Stimulated activated CD4-positive, alpha-beta T cell treated with anti-CD3 and anti-CD28 coated beads, Interleukin-12 subunit alpha, Interleukin-12 subunit beta, amount 100 ng/mL, for 24 hours (primary cell): Measurements from ENCODE around the gene MAPKAPK3.

ENCODE experiments used
- DNase-seq, 2 experiments: peaks; one replicate each; pipeline ENCODE4 v3.0.0-alpha.2; 2020; ENCODE audit warnings: low read depth in 2 of 2

The MAPKAPK3 gene

GRCh38 chr3:50609071-50609762 lies 7.7 kb upstream of the MAPKAPK3 start:
- no peak for DNase-seq

DNA sequence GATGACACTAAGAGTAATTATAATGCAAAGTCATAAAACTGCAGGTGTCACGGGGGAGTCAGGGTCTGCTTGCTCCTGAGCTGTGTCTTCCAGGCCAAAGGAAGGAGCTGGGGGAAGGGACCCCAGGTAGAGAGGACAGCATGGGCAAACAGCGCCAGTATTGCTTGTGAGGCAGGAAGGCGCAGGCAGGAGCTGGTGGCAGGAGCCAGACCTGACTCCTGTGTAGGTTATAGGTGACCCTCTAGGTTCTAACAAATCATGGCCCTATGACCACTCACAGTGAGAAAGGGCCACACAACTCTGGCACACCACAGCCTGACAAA lies 7.2 kb upstream of the MAPKAPK3 start:
- DNase-seq, result no peak

GRCh38 chr3:50610181-50610971 lies 6.6 kb upstream of the MAPKAPK3 start:
- DNase-seq, result no peak

DNA sequence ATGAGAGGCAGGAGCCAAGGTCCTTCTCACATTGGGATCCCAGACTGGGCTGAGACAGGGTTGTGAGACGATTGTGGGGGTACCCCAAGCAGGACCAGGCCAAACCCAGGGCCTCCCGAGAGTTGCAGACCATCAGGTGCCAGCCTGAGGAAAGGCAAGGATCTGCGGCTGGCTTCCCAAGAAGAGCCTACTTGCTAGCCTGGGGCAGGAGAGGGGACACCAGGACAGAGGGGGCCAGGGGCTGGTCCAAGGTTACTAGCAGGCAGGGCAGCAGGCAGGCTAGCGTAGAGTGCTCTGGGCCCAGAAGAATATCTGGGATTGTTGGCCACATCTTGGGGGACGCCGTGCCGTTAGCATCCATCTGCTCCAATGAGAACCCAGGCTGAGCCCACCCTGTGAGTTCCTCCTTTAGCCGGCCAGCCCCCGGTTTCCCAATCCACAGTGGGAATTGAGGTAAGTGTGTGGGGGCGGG lies 5.9 kb upstream of the MAPKAPK3 start:
- no peak for DNase-seq

GRCh38 chr3:50611464-50612233 lies 5.3 kb upstream of the MAPKAPK3 start, which contains the start of gene CISH:
Gene CISH, minus strand, starts transcription at chr3:50611774. Its CDS starts 124 bp downstream, at chr3:50611650.
- DNase-seq, result peak; percentile 98 to 99

DNA sequence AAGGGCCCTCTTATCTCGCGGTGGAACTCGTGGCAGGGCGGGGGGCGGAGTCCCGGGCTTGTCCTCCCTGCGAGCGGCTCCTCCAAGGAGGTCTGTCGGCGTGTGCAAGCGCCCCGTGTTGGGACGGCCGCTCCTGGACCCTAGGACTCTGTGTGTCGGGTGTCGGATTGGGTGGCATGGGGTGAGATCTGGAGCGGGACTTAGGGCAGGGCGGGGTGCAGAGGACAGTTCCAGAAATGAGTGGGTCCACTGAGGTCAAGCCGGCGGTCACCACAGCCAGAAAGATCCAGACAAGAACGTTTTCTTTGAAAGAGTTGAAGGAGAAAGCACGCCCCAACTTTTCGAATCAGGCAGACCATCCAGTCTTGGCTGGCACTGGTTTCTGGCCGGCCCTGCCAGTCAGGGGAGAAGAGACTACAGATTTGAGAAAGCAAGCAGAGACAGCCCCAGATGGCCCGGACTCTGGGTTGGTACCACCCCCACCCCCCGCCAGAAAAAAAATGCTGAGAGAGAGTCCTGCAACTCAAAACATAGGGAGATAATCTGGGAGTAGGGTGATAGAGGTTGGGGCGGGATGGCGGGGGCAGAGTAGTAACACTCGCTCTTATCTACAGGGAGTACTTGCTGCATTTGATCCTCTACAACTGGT lies 4.6 kb upstream of the MAPKAPK3 start:
- peak in 1 of 2 experiments; percentile 17 for DNase-seq

DNA sequence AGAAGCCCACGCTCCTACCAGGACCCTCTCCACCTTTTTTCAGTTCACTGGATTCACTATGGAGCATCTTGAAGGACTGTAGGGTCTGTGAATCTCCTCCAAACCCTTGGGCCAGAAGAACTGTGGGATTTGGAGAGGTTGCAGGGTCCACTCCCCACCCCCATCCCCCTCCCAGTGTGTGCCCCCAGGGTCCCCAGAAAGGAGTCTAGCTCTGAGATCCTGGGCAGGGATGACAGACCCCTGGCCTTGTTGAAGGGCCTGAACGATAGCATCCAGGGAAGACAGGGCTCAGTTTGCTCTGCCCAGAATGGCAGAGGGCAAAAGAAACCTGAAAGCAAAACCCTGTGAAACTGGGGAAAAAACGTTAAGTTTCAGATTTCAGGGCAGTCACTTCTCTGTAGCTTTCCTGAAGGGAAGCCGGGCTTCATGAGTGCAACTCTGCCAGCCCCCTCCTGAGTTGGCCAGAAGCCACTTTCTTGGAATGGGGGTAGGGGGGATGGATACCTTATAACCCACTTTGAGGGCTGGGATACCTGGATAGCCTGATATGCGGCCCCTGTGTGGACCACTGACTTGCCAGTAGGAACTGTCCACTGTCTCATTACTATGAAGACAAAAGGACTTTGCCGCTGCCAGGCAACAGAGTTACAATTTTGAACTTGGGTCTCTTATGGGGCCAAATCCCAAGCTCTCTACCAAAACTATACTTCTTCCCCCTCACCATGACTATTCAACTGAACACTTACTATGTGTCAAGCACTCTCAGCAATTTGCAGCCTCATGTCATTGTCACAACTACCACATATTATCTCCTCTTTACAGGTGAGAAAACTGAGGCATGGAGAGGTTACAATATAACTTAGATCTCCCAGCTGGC lies 3.7 kb upstream of the MAPKAPK3 start:
- DNase-seq, result no peak

- DNase-seq, result no peak
Observed at GRCh38 chr3:50615190-50615589, 1.8 kb upstream of the MAPKAPK3 start.

DNA sequence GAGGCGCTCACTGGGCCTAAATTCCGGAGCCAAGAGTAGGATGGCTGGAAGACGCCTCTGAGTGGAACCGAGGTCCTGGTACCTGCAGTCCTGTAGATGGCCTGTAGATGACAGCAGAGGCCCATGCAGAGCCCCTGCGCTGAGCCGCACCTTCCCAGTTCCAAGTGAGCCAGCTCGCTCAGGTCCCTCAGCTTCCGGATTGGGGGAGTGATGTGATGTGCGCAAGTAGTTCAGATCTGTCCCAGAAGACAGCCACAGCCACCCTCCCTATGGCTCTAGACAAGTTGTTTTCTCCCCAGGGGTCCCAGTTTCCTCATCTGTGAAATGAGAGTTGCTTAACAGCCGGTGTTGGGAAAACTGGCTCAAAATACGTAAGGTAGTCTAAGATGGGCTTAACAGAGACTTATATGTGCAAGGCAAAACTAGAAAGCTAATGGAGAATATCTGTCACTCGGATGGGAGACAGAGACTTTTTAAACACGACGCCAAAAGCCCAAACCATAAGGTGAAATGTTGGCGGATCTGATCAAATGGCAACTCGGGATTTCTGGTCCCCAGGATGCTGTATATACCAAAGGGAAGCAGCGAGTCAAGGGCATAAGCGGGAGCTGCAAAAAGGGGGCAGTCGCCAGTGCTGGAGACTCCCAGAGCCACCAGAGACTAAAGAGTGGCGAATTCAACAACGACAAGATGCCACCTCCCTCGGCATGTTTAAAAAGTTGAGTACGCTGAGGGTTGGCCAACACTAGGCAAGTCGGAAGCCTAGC lies 765 bp upstream of the MAPKAPK3 start:
- peak; percentile 74 to 85 for DNase-seq

GRCh38 chr3:50616770-50617095 lies 218 bp upstream of the MAPKAPK3 start:
- DNase-seq, result peak; percentile 93 to 95

- no peak for DNase-seq
Observed at GRCh38 chr3:50617911-50618481, 1.0 kb downstream of the MAPKAPK3 start.

- DNase-seq, result no peak
Observed at GRCh38 chr3:50620420-50620819, 3.5 kb downstream of the MAPKAPK3 start.

DNA sequence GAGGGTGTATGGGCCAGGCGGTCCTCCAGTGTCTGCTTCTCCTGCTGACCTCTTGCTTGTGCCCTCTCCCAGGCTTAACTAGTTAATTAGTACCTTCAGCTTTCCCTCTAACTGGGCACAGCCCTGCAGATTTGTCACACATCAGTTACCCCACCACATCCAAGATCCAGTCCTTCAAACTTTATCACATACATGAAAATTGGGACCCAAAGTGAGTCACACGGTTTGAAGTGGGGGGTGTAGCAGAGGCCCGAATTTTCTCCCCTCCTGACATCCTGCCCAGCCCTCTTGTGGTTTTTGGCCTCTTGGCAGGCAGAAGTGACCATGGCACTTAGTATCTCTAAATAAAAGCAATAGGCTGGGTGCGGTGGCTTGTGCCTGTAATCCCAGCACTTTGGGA lies 3.9 kb downstream of the MAPKAPK3 start:
- DNase-seq, result no peak

GRCh38 chr3:50622881-50623280 lies 5.9 kb downstream of the MAPKAPK3 start:
- no peak for DNase-seq

DNA sequence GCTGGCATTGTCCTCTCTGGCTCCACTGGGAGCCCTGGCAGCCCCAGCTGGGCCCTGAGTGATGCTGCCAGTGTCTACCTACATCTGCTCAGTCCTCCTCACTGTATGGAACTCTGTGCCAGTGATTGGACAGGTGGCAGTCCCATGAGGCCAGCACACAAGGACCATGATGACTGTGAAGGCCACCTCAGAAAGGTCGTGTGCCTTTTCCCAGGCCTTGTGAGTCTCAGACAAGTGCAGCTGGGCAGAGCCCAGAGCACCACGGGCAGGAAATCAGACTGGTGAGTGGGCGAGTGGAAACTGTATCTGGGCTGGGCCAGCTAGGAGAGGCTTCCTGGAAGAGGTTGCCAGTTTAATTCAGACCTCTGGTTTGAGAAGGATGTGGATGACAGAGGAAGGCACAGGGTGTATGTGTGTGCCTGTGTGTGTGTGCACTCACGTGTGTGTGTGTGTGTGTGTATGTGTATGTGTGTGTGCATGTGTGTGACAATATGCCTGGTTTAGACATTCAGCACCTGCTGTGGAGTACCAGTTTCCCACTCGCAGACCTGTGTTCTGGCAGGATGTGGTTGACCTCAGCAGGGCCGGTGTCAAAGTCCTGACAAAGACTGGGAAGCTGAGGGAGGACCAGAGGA lies 7.0 kb downstream of the MAPKAPK3 start:
- peak in 1 of 2 experiments; percentile 65 for DNase-seq

DNA sequence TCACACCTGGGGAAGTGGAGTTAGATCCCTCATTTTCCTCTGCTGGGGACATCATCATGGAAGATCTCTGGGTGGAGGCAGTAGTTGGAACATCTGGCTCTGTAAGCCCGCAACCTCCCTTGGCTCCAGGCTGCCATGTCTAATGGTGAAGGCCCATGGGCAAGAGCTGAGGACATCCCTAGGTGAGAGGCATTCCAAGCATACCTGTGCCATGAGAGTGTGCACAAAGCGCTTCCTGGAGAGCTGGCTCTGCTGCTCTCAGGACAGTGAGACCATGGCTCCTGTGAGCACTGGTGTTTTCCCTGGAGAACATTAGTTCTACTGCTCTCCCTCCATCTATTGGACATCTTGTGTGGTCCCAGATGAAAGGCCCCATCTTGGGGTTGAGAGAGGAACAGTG lies 7.7 kb downstream of the MAPKAPK3 start:
- DNase-seq, result no peak

- no peak for DNase-seq
Observed at GRCh38 chr3:50625231-50626182, 8.6 kb downstream of the MAPKAPK3 start.

GRCh38 chr3:50626401-50626800 lies 9.4 kb downstream of the MAPKAPK3 start:
- DNase-seq, result no peak
